Hepatocyte (in vitro differentiated cells): Measurements from ENCODE around the gene STARD9. TPM values are rescaled to one million over a fixed set of nuclear protein-coding genes. Genes with fewer than 3 reads are reported as not detected.

Experiments
- DNase-seq: peaks from one replicate; pipeline ENCODE4 v3.0.0-alpha.2; 2016; ENCODE audit warnings: low spot score
- H2AFZ ChIP-seq: fragments of 200-600 bp; sonication (generic); 2 replicates; pipeline ENCODE4 v1.6.0; 2016; ENCODE audit warnings: antibody characterized with exemption, mild to moderate bottlenecking
- H3K27ac ChIP-seq: fragments of 200-600 bp; sonication (generic); 2 replicates; pipeline ENCODE4 v1.5.1; 2016; ENCODE audit warnings: mild to moderate bottlenecking
- H3K27me3 ChIP-seq: fragments of 200-600 bp; sonication (generic); 2 replicates; pipeline ENCODE4 v1.6.1; 2016
- H3K36me3 ChIP-seq: fragments of 200-600 bp; sonication (generic); replicated peaks from 2 replicates; pipeline ENCODE4 v1.5.1; 2016; ENCODE audit warnings: low read depth; ENCODE audit not compliant: insufficient read depth
- H3K4me1 ChIP-seq: fragments of 200-600 bp; sonication (generic); 2 replicates; pipeline ENCODE4 v1.5.1; 2016; ENCODE audit warnings: mild to moderate bottlenecking, moderate library complexity; ENCODE audit not compliant: insufficient read depth
- H3K4me2 ChIP-seq: fragments of 200-600 bp; sonication (generic); 2 replicates; pipeline ENCODE4 v1.6.0; 2016
- H3K4me3 ChIP-seq: fragments of 200-600 bp; sonication (generic); 2 replicates; pipeline ENCODE4 v1.5.1; 2016; ENCODE audit warnings: mild to moderate bottlenecking
- H3K79me2 ChIP-seq: fragments of 200-600 bp; sonication (generic); 2 replicates; pipeline ENCODE4 v1.6.0; 2017; ENCODE audit warnings: mild to moderate bottlenecking
- H3K9me2 ChIP-seq: fragments of 200-600 bp; sonication (generic); replicated peaks from 2 replicates; pipeline ENCODE4 v1.6.0; 2017; ENCODE audit warnings: mild to moderate bottlenecking; ENCODE audit not compliant: insufficient read depth
- H3K9me3 ChIP-seq: fragments of 200-600 bp; sonication (generic); 2 replicates; pipeline ENCODE4 v1.5.1; 2016; ENCODE audit warnings: low read depth, mild to moderate bottlenecking
- H4K20me1 ChIP-seq: fragments of 200-600 bp; sonication (generic); 2 replicates; pipeline ENCODE4 v1.6.0; 2016; ENCODE audit warnings: mild to moderate bottlenecking; ENCODE audit not compliant: insufficient read depth, poor library complexity, severe bottlenecking
- EZH2 ChIP-seq: fragments of 200-600 bp; sonication (generic); IDR thresholded peaks from 2 replicates; pipeline ENCODE4 v1.6.1; 2016; ENCODE audit warnings: antibody characterized with exemption, mild to moderate bottlenecking, borderline replicate concordance
- EZH2phosphoT487 ChIP-seq: fragments of 200-600 bp; sonication (generic); IDR thresholded peaks from one replicate; pipeline ENCODE4 v1.6.1; 2018; ENCODE audit warnings: antibody characterized with exemption, mild to moderate bottlenecking, low read depth, moderate library complexity; ENCODE audit not compliant: unreplicated experiment, severe bottlenecking
- WGBS: methylation state at CpG from one replicate; pipeline ENCODE4 v1.1.6; 2016; ENCODE audit warnings: low lambda C conversion rate; ENCODE audit errors: missing lambda C conversion rate; 5-methylcytosine and 5-hydroxymethylcytosine counted together
- polyA plus RNA-seq: library from polyadenylated mRNA; unstranded; fragments of >200 nt; fragmentation: Nextera tagmentation; extraction: Ambion mirVana; gene quantifications from 2 replicates; pipeline ENCODE4 v1.2.1, GENCODE V29; 2016
- total RNA-seq: library from RNA; depleted of rRNA; stranded (reverse); fragments of >200 nt; gene quantifications from 2 replicates; pipeline ENCODE4 v1.2.3, GENCODE V29; 2014
- TF ChIP-seq, protein P1 (sequence below): fragments of 200-600 bp; sonication (generic); IDR thresholded peaks from 2 replicates; pipeline ENCODE4 v1.5.1; 2016; ENCODE audit warnings: antibody characterized with exemption, mild to moderate bottlenecking; ENCODE audit not compliant: poor library complexity

STARD9 gene
- total and polyA plus RNA-seq, 2 experiments from 2014 or later, result 0.50 to 3.0 TPM

DNA sequence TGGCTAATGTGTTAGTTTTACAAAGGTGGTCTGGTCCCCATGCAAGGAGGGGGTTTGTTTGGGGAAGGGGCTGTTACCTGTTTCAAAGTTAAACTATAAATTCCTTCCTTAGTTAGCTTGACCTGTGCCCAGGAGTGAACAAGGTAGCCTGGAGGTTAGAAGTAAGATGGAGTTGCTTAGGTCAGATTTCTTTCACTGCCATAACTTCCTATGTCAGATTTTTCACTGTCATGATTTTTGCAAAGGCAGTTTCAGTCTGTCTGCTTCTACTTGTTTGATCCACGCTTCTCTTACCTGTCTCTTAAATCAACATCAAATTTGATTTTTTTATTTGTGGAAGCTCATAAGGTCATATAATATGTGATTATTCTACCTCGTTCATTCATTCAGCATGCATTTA is 28.6 kb downstream of the STARD9 start:
- H3K9me3 ChIP-seq, result no peaks in the 10 kb centered on the region
- H3K27me3 ChIP-seq, result no peaks in the 10 kb centered on the region
- DNase-seq, result no peak
- H3K79me2 ChIP-seq, result no peaks in the 10 kb centered on the region
- H3K9me2 ChIP-seq, result no peaks in the 10 kb centered on the region
- no peaks in the 10 kb centered on the region for H4K20me1 ChIP-seq
- no peak overlapping the region for H3K27ac ChIP-seq
- TF ChIP-seq EZH2phosphoT487 (no peak), EZH2 (no peak)
- TF ChIP-seq, protein P1, sequence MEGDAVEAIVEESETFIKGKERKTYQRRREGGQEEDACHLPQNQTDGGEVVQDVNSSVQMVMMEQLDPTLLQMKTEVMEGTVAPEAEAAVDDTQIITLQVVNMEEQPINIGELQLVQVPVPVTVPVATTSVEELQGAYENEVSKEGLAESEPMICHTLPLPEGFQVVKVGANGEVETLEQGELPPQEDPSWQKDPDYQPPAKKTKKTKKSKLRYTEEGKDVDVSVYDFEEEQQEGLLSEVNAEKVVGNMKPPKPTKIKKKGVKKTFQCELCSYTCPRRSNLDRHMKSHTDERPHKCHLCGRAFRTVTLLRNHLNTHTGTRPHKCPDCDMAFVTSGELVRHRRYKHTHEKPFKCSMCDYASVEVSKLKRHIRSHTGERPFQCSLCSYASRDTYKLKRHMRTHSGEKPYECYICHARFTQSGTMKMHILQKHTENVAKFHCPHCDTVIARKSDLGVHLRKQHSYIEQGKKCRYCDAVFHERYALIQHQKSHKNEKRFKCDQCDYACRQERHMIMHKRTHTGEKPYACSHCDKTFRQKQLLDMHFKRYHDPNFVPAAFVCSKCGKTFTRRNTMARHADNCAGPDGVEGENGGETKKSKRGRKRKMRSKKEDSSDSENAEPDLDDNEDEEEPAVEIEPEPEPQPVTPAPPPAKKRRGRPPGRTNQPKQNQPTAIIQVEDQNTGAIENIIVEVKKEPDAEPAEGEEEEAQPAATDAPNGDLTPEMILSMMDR, result no peak
- no peaks in the 10 kb centered on the region for H3K36me3 ChIP-seq
- peaks cover 10% of the 10 kb centered on the region for H3K4me1 ChIP-seq
- no peak overlapping the region for H3K4me3 ChIP-seq
- H3K4me2 ChIP-seq, result no peak overlapping the region
- 86% methylated on average over 2 of the region's 2 CpGs for WGBS
- no peak overlapping the region for H2AFZ ChIP-seq

DNA sequence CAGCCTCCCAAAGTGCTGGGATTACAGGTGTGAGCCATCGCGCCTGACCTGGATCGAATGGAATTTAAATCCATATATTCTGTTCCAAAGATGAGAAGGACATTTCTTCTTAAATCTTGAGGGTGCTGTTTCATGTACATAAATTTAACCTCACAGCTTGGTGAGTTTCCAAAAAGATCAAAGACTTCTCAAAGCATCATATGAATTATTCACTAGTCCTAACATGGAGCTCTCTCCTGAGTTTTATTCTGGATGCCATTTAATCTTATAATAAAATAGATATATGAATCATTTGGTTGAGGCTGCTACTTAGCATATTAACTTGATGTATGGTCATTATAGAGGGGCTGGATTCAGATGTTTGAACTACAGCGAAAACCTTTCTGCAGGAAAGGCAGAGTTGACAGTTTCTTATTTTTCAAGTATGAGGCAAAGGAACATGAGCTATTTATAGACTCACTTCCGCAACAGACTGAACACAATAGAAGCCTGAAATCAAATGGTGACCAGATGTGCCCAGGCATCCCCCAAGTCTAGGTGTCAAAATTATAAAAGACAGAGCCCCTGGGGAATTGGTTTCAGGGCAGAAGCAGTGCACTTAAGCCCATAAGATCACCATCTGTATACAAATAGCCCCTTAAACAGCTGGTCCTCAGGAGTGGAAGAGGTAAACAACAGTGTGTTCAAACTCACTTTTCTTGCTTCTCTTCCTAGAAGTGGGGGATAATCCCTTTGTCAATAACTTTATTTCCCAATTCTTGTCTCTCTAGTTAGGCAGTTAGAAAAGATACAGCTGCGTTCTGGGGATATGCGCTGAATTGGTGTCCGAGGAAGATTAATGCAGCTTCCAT is 29.7 kb downstream of the STARD9 start:
- Histone ChIP-seq H3K79me2 (no peaks in the 10 kb centered on the region), H3K9me3 (no peaks in the 10 kb centered on the region), H3K9me2 (no peaks in the 10 kb centered on the region), H3K4me3 (no peak overlapping the region), H3K4me1 (peaks cover 10% of the 10 kb centered on the region), H3K36me3 (no peaks in the 10 kb centered on the region), H3K27me3 (no peaks in the 10 kb centered on the region), H3K27ac (peak overlapping the region; percentile 74), H4K20me1 (no peaks in the 10 kb centered on the region), H3K4me2 (peak overlapping the region; percentile 55), H2AFZ (peak overlapping the region; percentile 14)
- 64% methylated on average over 8 of the region's 8 CpGs for WGBS
- no peak for DNase-seq
- TF ChIP-seq, protein P1, result no peak
- TF ChIP-seq EZH2phosphoT487 (no peak), EZH2 (no peak)

DNA sequence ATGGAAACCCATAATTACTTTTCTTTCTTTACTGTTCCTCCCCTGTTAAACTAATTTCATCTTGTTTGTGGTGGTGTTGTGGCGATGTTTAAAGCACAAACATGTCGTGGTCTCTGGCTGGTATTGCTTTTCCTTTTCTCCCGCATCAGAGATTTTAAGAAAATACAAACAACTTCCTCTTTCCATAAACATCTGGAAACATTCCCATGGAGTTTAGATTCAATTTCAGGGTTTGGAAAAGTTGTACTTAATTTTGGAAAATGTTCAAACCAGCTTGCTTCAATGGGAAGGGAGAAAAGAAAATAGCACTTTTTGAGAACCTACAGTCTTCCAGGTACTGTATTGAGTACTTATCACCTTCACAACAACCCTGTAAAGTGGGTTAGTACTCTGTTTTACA is 30.4 kb downstream of the STARD9 start:
- 61% methylated on average over 3 of the region's 3 CpGs for WGBS
- H3K27me3 ChIP-seq, result no peaks in the 10 kb centered on the region
- H3K4me2 ChIP-seq, result peak overlapping the region; percentile 55
- H3K27ac ChIP-seq, result peak overlapping the region; percentile 74
- H3K4me1 ChIP-seq, result peaks cover 10% of the 10 kb centered on the region
- TF ChIP-seq, protein P1, result no peak
- TF ChIP-seq EZH2phosphoT487, result no peak
- no peak for TF ChIP-seq EZH2
- H3K4me3 ChIP-seq, result no peak overlapping the region
- H3K9me3 ChIP-seq, result no peaks in the 10 kb centered on the region
- H4K20me1 ChIP-seq, result no peaks in the 10 kb centered on the region
- H3K9me2 ChIP-seq, result no peaks in the 10 kb centered on the region
- no peaks in the 10 kb centered on the region for H3K36me3 ChIP-seq
- H2AFZ ChIP-seq, result peak overlapping the region; percentile 14
- no peak for DNase-seq
- H3K79me2 ChIP-seq, result no peaks in the 10 kb centered on the region
